ENCODE measurements around the gene KCNC3. TPM values are rescaled to one million over a fixed set of nuclear protein-coding genes. Genes with fewer than 3 reads are reported as not detected.

KCNC3 gene
- total and polyA plus RNA-seq, 7 donors: 0.36 to 1.6 (median 0.88) TPM; not detected in 3

DNA sequence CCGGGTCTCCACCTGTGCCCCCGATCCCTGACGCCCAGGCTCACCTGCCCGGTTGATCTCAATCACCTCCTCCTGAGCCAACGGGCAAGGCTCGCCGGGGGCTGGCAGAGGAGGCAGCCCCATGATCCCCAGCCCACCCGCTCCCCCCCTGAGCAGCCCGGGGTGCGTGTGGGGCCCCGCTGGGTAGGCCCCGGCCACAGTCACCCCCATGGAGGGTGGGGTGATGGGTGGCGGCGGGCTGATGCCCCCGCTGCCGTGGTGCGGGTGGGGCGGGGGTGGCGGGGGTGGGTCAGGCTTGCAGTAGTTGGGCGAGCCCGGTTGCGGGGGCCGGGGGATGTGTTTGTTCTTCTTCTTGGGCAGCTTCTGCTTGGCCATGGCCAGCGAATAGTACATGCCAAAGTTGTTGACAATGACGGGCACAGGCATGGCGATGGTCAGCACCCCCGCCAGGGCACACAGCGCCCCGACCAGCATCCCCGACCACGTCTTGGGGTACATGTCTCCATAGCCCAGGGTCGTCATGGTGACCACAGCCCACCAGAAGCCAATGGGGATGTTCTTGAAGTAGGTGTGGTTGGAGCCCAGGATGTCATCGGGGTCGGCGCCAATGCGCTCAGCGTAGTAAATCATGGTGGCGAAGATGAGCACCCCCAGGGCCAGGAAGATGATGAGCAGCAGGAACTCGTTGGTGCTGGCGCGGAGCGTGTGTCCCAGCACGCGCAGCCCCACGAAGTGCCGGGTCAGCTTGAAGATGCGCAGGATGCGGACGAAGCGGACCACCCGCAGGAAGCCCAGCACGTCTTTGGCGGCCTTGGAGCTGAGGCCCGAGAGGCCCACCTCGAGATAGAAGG lies 6.0 kb downstream of the KCNC3 start:
- H3K4me3 ChIP-seq: no peak overlapping the region
- no peaks in the 10 kb centered on the region for H3K9me3 ChIP-seq
- H3K36me3 ChIP-seq: no peaks in the 10 kb centered on the region
- WGBS, 2 donors: 94 to 95% methylated on average over 55 of the region's 55 CpGs
- H3K27me3 ChIP-seq: peaks cover 17 to 39% (median 34%) of the 10 kb centered on the region in 3 donors
- DNase-seq: no peak
- TF ChIP-seq, protein P1, sequence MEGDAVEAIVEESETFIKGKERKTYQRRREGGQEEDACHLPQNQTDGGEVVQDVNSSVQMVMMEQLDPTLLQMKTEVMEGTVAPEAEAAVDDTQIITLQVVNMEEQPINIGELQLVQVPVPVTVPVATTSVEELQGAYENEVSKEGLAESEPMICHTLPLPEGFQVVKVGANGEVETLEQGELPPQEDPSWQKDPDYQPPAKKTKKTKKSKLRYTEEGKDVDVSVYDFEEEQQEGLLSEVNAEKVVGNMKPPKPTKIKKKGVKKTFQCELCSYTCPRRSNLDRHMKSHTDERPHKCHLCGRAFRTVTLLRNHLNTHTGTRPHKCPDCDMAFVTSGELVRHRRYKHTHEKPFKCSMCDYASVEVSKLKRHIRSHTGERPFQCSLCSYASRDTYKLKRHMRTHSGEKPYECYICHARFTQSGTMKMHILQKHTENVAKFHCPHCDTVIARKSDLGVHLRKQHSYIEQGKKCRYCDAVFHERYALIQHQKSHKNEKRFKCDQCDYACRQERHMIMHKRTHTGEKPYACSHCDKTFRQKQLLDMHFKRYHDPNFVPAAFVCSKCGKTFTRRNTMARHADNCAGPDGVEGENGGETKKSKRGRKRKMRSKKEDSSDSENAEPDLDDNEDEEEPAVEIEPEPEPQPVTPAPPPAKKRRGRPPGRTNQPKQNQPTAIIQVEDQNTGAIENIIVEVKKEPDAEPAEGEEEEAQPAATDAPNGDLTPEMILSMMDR (IDR thresholded peaks at IDR 0.05): no peak
- TF ChIP-seq EP300 (IDR thresholded peaks at IDR 0.05) (no peak), POLR2AphosphoS5 (IDR thresholded peaks at IDR 0.05) (no peak), POLR2A (IDR thresholded peaks at IDR 0.05) (no peak)
- intact Hi-C loops (cut with DNase I): no loop called here
- peaks cover 0 to 12% (median 7%) of the 10 kb centered on the region in 4 donors for H3K4me1 ChIP-seq
- no peak overlapping the region for H3K27ac ChIP-seq

DNA sequence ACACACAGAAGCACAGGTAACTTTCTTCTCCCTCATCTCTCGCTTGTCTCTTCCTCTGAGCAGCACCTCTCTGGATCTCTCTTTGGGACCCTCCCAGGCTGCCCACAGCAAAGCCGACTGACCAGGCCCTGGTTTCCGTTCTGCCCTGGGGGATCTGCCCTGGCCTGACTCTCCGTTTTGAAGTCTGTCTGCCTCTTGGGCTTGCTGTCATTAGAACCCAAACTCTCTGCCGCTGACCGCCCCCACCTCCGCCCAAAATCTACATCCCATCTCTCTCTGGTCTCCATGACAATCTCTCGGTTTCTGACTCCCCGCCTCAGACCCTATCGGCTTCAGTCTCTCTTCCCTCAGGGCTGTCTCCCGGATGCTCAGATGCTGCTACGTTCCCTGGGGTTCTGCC lies 6.9 kb downstream of the KCNC3 start:
- intact Hi-C loops (cut with DNase I): no loop called here
- TF ChIP-seq EP300 (IDR thresholded peaks at IDR 0.05): no peak
- TF ChIP-seq, protein P1 (IDR thresholded peaks at IDR 0.05): no peak
- no peak for TF ChIP-seq POLR2AphosphoS5 (IDR thresholded peaks at IDR 0.05)
- no peak for TF ChIP-seq POLR2A (IDR thresholded peaks at IDR 0.05)
- H3K4me1 ChIP-seq: peaks cover 0 to 12% (median 7%) of the 10 kb centered on the region in 4 donors
- peaks cover 8 to 32% (median 30%) of the 10 kb centered on the region in 3 donors for H3K27me3 ChIP-seq
- H3K4me3 ChIP-seq: no peak overlapping the region
- DNase-seq: no peak
- H3K36me3 ChIP-seq: no peaks in the 10 kb centered on the region
- no peaks in the 10 kb centered on the region for H3K9me3 ChIP-seq
- no peak overlapping the region for H3K27ac ChIP-seq
- WGBS, 2 donors: 82 to 89% methylated on average over 12 of the region's 12 CpGs

DNA sequence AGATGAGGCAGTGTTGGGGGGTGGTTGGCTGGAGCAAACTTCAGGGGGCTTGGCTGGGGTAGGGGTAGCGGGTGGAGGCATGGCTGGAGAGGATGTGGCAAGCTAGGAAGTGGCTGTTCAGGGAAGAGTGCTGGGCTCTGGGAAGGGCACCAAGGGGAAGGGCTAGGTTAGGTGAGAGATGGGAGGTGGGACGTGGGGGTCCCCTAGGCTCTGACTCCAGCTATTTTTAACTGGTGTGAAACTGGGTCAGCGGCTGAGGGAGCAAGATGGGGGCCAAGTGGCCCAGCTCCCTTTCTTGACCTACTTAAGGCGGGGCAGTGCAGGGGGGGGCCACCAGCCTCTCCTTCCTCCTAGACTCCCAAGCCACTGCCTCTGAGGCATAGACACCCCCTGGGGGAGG lies 7.3 kb downstream of the KCNC3 start:
- no peak overlapping the region for H3K4me3 ChIP-seq
- 82 to 87% methylated on average over 4 of the region's 4 CpGs for WGBS, 2 donors
- no peak for TF ChIP-seq POLR2A (IDR thresholded peaks at IDR 0.05)
- H3K36me3 ChIP-seq: no peaks in the 10 kb centered on the region
- H3K27ac ChIP-seq: no peak overlapping the region
- H3K9me3 ChIP-seq: no peaks in the 10 kb centered on the region
- intact Hi-C loops (cut with DNase I): no loop called here
- peaks cover 0 to 12% (median 7%) of the 10 kb centered on the region in 4 donors for H3K4me1 ChIP-seq
- no peak for DNase-seq
- H3K27me3 ChIP-seq: peaks cover 6 to 32% (median 26%) of the 10 kb centered on the region in 3 donors

DNA sequence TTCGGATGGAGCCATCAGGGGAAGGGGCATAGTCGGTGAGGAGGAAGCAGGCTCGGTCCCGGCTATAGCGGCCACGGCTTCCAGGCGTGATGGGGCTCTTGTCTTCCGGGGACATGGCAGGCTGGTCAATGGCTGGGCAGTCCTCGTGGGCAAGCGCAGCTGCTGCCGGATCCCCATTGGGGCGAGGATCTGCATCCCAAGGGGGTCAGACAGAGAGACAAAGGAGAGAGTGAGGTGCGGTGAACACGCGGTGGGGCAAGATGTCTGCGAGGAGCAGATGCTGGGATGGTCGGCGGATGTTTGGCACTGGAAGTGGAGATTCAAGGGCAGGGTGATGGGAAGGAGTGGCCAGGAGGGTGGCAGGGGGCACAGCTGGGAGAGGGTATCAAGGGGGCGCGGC lies 8.6 kb downstream of the KCNC3 start:
- intact Hi-C loops (cut with DNase I): no loop called here
- TF ChIP-seq EP300 (IDR thresholded peaks at IDR 0.05) (no peak), POLR2AphosphoS5 (IDR thresholded peaks at IDR 0.05) (no peak), POLR2A (IDR thresholded peaks at IDR 0.05) (no peak)
- TF ChIP-seq, protein P1 (IDR thresholded peaks at IDR 0.05): no peak

DNA sequence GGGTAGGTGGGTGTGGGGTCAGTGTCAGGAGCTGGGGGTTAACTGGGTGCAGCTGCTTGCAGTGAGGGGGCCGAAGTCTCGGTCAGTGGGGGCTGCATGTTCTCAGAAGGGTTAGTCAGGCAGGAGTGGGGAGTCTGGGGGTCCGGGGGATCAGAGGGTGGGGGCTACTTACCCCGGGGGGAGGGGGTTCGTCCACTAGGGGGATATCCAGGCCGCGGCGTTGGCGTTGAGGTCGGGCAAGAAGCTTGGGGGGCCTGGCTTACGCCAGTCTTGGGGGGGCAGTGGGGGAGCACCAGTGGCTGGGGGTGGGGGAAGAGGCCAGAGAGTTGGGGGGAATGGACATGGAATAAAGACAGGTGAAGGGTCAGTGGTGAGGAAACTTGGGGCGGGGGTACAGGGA lies 9.1 kb downstream of the KCNC3 start:
- Histone ChIP-seq H3K27ac (no peak overlapping the region), H3K36me3 (no peaks in the 10 kb centered on the region), H3K9me3 (no peaks in the 10 kb centered on the region), H3K4me1 (no peaks in the 10 kb centered on the region), H3K4me3 (no peak overlapping the region), H3K27me3 (peaks cover 6 to 37% (median 23%) of the 10 kb centered on the region in 3 donors)
- TF ChIP-seq POLR2A (IDR thresholded peaks at IDR 0.05) (no peak), POLR2AphosphoS5 (IDR thresholded peaks at IDR 0.05) (no peak), EP300 (IDR thresholded peaks at IDR 0.05) (no peak)
- TF ChIP-seq, protein P1 (IDR thresholded peaks at IDR 0.05): no peak
- DNase-seq: no peak
- WGBS, 2 donors: 91 to 93% methylated on average over 12 of the region's 12 CpGs
- intact Hi-C loops (cut with DNase I): no loop called here

More for the DNA sequence above, 8.6 kb downstream of the KCNC3 start:
- Histone ChIP-seq H3K4me1 (peaks cover 0 to under 1% (median 0%) of the 10 kb centered on the region in 4 donors), H3K9me3 (no peaks in the 10 kb centered on the region), H3K27ac (no peak overlapping the region), H3K36me3 (no peaks in the 10 kb centered on the region), H3K4me3 (no peak overlapping the region), H3K27me3 (peaks cover 2 to 32% (median 24%) of the 10 kb centered on the region in 3 donors)
- 89 to 94% methylated on average over 20 of the region's 20 CpGs for WGBS, 2 donors
- DNase-seq: no peak
